M059J (cell line): Measurements from ENCODE around the gene LGR4. TPM values are rescaled to one million over a fixed set of nuclear protein-coding genes. Genes with fewer than 3 reads are reported as not detected.
"Not testable (repeated sequence)": the region's sequence is repeated elsewhere in the genome, so short reads cannot be mapped to it uniquely, and the experiment has no call there.

Experiments
- DNase-seq: peaks from one replicate; pipeline ENCODE4 v3.0.0-alpha.2; 2012; ENCODE audit warnings: low read depth
- total RNA-seq: library from RNA; depleted of rRNA; stranded (reverse); fragments of >200 nt; shearing (Covaris generic); gene quantifications from 2 replicates; pipeline ENCODE4 v1.2.3, GENCODE V29; 2014; rRNA removed

LGR4 gene, protein sequence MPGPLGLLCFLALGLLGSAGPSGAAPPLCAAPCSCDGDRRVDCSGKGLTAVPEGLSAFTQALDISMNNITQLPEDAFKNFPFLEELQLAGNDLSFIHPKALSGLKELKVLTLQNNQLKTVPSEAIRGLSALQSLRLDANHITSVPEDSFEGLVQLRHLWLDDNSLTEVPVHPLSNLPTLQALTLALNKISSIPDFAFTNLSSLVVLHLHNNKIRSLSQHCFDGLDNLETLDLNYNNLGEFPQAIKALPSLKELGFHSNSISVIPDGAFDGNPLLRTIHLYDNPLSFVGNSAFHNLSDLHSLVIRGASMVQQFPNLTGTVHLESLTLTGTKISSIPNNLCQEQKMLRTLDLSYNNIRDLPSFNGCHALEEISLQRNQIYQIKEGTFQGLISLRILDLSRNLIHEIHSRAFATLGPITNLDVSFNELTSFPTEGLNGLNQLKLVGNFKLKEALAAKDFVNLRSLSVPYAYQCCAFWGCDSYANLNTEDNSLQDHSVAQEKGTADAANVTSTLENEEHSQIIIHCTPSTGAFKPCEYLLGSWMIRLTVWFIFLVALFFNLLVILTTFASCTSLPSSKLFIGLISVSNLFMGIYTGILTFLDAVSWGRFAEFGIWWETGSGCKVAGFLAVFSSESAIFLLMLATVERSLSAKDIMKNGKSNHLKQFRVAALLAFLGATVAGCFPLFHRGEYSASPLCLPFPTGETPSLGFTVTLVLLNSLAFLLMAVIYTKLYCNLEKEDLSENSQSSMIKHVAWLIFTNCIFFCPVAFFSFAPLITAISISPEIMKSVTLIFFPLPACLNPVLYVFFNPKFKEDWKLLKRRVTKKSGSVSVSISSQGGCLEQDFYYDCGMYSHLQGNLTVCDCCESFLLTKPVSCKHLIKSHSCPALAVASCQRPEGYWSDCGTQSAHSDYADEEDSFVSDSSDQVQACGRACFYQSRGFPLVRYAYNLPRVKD
- 28.0 and 45.2 TPM in 2 replicates for total RNA-seq

GRCh38 chr11:27472398-27473016, at the start of gene LGR4:
LGR4 (minus strand) TSS chr11:27472790; CDS start chr11:27472302, 488 bp downstream.
- peak; percentile 98 for DNase-seq

GRCh38 chr11:27520226-27520625, 47.6 kb upstream of the LGR4 start:
- no peak for DNase-seq

DNA sequence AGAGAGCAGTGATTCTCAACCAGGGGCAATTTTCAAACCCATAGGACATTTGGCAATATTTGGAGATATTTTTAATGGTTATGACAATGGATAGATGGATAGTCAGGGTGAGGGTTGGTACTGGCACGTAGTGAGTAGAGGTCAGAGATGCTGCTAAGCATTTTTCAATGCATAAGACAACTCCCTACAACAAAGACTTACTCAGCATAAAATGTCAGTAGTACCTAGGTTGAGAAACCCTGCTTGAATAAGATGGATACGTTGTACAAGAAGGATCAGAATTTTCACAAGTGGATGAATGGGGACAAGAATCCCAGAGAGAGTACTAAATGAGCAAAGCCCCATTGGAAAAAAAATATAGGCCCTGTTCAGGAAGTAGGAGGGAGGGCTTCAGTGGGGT, 45.9 kb upstream of the LGR4 start:
- no peak for DNase-seq

GRCh38 chr11:27517490-27517889, 44.9 kb upstream of the LGR4 start:
- DNase-seq, result not testable (repeated sequence)

DNA sequence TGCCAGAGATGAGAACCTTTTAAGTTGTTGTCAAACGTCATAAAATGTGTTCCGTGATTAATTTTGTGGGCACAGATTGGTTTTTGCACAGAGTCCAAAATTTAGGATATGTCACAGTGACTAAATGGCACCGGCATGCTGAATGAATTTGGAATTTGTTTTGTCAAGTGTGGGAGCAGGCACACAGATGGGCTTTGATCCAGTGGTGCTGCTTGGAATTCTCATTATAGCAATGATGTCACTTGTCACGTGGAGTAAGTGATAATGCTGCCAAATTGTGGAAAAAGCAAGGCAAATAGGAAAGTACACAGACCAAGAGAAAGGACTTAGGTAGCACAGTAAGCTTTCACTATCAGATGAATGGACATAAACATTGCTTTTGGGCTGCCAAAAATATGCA, 42.0 kb upstream of the LGR4 start:
- peak; percentile 92 for DNase-seq

GRCh38 chr11:27514076-27514475, 41.5 kb upstream of the LGR4 start:
- no peak for DNase-seq

GRCh38 chr11:27513389-27513788, 40.8 kb upstream of the LGR4 start:
- no peak for DNase-seq

DNA sequence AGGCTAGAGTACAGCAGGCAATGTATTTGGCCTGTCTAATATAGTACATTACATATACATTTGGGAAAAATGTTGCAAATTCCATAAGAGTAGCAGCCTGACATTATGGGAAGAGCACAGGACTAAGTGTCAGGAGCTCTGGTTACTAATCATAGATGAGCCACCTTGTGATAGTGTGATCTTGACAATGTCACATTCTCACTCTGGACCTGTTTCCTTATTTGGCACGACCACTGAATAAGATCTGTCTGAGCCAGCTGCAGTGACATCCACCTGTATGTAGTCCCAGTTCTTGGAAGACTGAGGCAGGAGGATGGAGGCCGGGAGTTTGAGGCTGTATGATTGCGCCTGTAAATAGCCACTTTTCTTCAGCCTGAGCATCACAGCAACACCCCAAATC, 39.6 kb upstream of the LGR4 start:
- no peak for DNase-seq

DNA sequence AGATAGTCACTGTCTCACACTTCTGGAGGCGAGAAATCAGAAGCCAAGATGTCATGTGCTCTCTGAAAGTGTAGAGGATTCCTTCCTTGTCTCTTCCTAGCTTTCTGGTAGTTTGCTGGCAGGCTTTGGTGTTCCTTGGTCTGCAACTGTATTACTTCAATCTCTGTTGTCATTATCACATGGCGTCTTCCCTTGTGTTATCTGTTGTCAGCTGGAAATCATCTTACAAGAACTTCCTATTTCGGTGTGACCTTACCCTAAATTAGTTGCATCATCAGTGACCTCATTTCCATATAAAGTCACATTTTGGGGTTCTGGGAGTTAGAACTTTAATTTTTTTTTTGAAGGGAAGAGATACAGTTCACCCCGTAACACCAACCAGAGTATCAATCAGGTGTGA, 37.3 kb upstream of the LGR4 start:
- DNase-seq, result no peak

- no peak for DNase-seq
Observed at GRCh38 chr11:27507557-27508322, 35.1 kb upstream of the LGR4 start.

DNA sequence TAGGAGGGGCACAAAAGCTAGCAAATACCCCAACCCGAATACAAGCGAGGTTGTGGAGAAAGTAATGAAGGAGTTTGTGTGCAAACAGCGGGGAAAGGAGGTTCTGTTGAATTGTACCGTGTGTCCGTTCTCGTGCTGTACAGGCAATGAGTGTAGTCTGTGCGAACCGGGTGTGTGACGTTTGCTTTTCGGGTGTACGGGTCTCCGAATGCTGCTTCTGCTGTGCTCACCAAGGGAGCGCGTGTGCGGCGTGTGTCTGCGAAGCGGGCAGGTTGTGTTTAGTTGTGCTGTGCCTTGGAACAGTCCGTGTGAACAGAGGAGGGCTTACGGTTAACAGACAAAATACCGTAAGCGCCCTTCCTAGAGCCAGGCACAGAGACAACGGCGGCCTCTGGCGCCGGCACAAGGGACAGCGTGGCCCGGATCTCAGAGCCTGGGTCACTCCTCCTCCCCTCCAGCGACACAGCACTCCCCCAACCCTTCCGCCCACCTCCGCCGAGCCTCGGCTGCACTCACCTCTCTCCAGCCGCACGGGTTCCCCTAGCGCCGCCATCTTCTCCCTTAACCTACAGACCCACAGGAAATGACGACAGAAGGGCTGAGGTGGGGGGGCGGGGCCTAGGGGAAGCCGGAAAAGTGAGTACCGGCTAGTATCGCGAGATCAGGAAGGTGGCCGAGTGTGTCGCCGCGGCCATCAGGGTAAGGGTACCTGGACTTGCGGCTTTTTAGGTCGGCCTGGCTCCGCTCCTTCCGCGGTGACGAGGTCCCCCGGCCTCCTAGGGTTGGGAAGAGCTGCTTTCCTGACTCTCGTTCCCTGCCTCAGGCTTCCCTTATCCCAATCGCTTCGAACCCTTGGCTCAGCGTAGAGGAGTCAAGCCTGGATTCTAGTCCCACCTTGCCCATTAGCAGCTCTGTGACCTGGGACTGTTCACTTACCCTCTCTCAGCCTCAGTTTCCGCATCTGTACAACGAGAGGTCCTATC, 33.9 kb upstream of the LGR4 start, which contains the start of gene LIN7C:
LIN7C (minus strand) TSS at position 570 of the 983 bp plus-strand sequence; CDS start at position 553, 17 bp downstream.
- DNase-seq, result peak; percentile 97

GRCh38 chr11:27505781-27506180, 33.2 kb upstream of the LGR4 start:
- DNase-seq, result peak; percentile 12

DNA sequence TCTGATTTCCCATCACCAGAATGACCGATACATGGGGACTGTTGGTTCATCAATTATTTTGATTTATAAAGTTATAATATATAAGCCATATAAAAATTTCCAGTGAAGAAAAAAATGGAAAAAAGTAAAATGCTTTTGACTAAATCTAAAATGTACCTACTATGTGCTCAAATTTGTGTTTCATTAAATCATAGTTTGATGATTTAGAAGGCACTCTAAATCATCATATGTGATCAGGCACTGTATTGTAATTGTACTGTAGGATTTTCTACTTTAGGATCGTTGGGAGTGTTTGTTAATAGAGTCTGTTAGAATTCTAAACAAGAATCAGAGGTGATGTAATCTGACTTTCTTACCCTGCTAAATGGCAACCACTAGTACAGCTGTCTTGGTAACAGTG, 31.6 kb upstream of the LGR4 start:
- DNase-seq, result no peak

DNA sequence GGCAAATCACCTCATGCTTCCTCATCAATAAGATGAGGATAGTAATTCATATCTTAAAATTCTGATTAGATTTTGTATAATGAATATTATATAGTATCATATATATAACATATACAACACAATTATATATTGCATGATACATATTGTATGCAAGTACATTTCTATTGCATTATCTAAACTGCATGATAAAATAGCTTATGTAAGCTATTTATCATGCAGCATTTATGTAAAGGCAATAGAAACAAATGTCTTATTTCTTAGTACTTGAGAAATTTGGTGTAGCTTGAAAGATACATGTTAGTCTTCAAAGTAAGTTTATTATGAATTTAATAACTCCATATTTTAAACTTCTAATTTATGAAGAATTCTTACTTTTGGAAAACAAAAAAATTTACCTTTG, 28.5 kb upstream of the LGR4 start:
- no peak for DNase-seq

DNA sequence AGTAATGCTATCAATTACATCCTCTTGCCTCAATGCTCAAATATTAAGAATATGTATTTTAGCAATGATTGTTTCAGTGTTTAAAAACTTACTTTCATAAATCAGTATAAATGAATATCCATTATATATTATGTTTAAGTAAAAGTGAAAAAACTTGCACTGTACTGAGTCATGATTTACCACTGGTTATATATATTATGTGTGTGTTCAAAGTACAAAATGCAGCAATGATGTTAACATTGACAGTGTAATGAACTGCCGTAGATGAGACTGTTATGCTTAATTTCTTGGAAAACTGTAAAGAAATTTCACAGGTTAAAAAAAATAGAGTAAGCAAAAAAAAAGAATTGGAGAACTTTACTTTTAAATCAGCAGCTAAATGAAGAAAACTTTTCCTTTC, 25.3 kb upstream of the LGR4 start:
- no peak for DNase-seq

- peak; percentile 32 for DNase-seq
Observed at GRCh38 chr11:27497284-27497866, 24.8 kb upstream of the LGR4 start.

- DNase-seq, result no peak
Observed at GRCh38 chr11:27496461-27496860, 23.9 kb upstream of the LGR4 start.

GRCh38 chr11:27495710-27496300, 23.2 kb upstream of the LGR4 start:
- no peak for DNase-seq

- no peak for DNase-seq
Observed at GRCh38 chr11:27489092-27489491, 16.5 kb upstream of the LGR4 start.
